ENCODE data around the gene FRY.

DNA sequence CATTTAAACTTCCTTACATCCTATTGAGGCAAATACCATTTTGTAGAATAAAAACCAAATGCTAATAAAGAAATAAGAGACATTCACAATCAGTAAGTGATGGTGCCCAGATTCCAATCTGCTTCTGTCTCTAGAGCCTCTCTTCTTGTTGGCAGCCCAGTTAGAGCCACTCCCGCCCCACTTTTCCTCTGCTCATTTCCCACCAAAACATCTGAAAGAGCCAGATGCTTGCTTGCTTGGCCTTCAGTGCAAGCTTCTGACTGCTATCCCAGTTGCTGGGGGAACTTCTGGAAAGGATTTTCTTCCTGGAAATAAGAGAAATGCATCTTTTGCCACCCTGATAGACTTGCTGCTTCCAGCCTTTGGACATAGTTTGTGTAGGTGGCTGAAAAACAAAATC is 12.9 kb downstream of the FRY start:
- TF ChIP-seq CREB1 (IDR thresholded peaks at IDR 0.05; ENCODE audit: low read depth) (no peak), MAX (IDR thresholded peaks at IDR 0.05) (no peak)
- TF ChIP-seq, protein P1, sequence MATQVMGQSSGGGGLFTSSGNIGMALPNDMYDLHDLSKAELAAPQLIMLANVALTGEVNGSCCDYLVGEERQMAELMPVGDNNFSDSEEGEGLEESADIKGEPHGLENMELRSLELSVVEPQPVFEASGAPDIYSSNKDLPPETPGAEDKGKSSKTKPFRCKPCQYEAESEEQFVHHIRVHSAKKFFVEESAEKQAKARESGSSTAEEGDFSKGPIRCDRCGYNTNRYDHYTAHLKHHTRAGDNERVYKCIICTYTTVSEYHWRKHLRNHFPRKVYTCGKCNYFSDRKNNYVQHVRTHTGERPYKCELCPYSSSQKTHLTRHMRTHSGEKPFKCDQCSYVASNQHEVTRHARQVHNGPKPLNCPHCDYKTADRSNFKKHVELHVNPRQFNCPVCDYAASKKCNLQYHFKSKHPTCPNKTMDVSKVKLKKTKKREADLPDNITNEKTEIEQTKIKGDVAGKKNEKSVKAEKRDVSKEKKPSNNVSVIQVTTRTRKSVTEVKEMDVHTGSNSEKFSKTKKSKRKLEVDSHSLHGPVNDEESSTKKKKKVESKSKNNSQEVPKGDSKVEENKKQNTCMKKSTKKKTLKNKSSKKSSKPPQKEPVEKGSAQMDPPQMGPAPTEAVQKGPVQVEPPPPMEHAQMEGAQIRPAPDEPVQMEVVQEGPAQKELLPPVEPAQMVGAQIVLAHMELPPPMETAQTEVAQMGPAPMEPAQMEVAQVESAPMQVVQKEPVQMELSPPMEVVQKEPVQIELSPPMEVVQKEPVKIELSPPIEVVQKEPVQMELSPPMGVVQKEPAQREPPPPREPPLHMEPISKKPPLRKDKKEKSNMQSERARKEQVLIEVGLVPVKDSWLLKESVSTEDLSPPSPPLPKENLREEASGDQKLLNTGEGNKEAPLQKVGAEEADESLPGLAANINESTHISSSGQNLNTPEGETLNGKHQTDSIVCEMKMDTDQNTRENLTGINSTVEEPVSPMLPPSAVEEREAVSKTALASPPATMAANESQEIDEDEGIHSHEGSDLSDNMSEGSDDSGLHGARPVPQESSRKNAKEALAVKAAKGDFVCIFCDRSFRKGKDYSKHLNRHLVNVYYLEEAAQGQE (IDR thresholded peaks at IDR 0.05; ENCODE audit: low read depth): no peak
